Suppressor macrophage treated with lipopolysaccharide for 1 hour (primary cell): ENCODE measurements around the gene KMT2B.
"Not testable (repeated sequence)": the region's sequence is repeated elsewhere in the genome, so short reads cannot be mapped to it uniquely, and the experiment has no call there.

Experiments used
- DNase-seq, 3 donors: peaks; one replicate each; pipeline ENCODE4 v3.0.0-alpha.2; 2020 to 2022

KMT2B gene

GRCh38 chr19:35760711-35761349 is 43.0 kb downstream of the KMT2B start:
- DNase-seq = no peak

DNA sequence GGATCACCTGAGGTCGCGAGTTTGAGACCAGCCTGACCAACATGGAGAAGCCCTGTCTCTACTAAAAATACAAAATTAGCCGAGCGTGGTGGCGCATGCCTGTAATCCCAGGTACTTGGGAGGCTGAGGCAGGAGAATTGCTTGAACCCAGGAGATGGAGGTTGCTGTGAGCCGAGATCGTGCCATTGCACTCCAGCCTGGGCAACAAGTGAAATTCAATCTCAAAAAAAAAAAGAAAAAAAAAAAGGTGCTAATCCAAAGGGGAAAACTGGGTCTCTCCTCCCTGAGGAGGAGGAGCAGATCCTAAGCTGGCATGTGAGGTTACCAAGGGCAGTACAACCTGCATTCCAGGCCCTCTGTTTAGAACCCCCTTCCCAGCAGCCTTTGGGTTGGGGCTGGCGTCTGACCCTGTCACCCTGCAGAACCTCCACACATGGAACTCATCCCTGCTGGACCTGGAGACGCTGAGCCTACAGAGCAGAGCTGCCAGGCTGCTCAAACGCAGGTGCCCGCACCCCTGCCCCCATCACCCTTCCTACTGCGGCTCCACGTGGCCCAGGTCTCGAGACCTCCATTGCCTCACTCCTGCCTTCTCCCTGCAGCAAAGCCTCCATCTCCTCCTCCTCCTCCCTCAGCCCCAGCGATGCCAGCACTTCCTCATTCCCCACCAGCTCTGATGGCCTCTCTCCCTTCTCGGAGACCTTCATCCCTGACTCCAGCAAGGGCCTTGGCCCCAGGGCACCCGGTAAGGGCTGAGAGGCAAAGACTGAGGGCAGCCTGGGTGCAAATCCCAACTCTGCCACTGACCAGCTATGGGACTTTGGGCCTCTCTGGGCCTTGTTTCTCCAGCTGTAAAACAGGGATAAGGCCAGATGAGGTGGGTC is 46.9 kb downstream of the KMT2B start:
- no peak for DNase-seq

DNA sequence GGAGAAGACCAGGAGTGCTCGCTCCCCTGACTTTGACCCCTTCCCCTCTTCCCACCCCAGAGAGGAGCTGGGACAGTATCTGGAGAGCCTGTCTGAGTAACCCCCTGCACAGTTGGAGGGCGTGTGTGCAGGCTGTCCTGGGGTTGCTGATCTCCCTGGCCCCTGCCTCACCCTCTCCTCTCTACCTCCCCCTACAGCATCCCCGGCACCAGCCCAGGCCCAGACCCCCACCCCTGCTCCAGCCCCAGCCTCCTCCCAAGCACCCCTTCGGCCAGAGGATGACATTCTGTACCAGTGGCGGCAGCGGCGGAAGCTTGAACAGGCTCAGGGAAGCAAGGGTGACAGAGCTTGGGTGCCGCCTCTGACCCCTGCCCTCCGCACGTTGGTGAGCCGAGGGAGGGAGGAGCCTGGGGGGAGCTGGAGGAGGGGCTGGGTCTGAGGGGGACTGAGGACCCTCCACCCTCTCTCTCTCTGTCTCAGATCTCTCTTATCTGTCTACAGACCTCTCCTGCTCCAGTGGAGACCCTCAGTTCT is 48.8 kb downstream of the KMT2B start:
- DNase-seq = no peak

- DNase-seq = no peak
Measured at GRCh38 chr19:35767288-35768081, 49.7 kb downstream of the KMT2B start.

- DNase-seq = no peak
Measured at GRCh38 chr19:35768082-35768421, 50.2 kb downstream of the KMT2B start.

DNA sequence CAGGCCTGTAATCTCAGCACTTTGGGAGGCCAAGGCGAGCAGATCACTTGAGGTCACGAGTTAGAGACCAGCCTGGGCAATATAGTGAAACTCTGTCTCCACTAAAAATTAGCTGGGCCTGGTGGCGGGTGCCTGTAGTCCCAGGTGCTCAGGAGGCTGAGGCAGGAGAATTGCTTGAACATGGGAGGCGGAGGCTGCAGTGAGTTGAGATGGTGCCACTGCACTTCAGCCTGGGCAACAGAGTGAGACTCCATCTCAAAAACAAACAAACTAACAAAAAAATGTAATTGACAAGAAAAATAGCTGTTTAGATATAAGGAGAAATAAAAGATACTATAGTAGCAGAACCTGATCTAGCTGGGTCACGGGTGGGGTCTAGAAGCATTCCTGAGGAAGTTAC is 54.6 kb downstream of the KMT2B start:
- not testable (repeated sequence) for DNase-seq

DNA sequence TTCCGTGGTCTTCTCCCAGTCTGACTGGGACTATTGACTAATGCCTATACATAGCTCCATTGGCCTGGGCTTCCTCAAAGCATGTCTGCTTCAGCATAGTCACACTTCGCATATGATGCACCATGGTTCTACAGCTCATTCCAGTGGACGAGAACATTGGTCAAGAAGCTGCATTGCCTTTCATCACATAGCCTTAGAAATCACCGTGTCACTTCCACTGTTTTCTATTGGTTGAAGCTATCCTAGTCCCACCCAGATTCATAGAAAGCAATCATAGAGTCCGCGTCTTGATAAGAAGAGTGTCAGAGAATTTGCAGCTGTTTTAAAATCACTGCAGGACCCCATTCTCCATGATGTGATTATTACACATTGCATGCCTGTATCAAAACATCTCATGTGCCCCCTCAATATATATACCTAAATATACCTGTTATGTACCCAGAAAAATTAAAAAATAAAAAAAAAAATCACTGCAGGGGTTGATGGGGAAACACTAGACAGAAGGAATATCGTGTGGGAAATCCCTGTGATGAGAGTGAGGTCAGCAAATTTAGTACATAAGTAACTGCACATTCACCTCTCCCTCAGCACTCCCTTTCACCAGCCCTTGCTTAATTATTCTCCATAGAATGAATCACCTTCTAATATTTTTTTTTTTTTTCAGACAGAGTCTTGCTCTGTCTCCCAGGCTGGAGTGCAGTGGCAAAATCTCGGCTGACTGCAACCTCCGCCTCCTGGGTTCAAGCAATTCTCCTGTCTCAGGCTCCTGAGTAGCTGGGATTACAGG is 55.4 kb downstream of the KMT2B start:
- peak; percentile 55 to 75 (median 66) for DNase-seq

GRCh38 chr19:35774274-35775045 is 56.7 kb downstream of the KMT2B start:
- no peak for DNase-seq

GRCh38 chr19:35775046-35775297 is 57.2 kb downstream of the KMT2B start:
- no peak for DNase-seq

DNA sequence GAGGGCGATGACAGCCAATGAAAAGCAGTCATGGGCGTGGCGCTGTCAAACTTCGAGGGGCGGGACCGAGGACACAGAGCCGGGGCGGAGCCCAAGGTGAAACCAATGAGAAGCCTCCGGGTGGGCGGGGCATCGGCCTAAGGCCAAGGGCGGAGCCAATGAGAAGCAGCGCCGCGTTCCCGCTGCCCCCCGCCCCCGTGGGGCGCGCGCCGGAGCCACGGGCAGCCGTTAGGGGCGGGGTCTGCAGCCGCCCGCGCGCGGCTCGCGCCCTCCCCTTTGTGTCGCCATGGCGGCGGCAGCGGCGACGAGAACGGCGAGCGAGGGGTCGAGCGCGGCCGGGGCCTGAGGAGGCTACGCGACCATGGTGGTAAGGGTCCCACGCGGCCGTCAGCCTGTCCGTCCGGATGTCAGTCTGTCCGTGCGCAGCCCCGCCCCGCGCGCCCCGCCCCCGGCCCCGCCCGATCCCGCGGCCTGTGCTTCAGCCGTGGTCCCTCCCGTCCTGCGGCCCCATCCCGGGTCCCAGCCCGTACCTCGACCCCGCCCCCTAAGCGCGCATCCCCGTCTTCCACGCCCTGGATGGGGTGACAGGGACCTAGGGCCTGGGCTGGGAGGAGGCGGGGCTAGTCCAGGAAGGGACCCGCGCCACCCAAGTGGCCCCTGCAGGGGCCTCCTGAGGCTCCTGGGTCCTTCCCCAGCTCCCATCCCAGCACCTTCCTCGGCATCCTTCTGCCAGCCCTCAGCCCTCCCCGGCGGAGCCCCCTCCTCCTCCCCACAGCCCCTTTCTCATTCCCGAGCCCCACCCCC is 57.7 kb downstream of the KMT2B start, which contains the start of gene ARHGAP33:
TSS of gene ARHGAP33 (plus strand) at position 267 of the 804 bp plus-strand sequence. CDS start at position 362, 95 bp downstream.
- peak; percentile 100 for DNase-seq

DNA sequence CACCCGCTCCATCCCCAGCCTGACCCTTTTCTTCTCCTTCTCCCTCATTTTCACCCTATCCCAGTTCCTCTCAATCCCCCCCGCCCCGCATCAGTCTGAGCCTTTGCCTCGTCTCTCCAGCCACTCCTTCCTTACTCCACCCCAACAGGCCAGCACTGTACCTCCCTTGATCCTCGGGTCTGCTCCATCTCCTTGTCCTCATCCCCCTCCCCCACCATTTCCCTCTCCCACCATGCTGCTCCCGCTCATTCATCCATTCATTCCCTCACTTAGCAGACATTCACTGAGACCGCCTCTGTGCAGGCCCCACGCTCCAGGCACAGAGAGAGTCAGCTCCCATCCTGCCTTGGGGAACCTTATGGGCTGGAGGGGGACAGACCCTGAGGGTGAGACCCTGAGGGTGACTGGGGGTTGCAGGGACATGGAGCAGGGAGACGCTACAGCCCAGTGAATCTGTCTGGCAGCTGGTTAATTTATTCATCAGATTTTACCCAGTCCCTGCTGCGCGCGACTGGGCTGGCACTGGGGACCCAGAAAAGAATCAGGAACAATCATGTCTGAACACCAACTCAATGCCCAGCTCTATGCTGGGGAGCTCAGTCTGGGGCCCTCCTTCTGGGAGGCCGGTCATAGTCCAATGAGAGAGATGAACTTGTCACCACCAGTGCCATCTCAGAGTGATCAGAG is 58.4 kb downstream of the KMT2B start:
- DNase-seq = no peak

DNA sequence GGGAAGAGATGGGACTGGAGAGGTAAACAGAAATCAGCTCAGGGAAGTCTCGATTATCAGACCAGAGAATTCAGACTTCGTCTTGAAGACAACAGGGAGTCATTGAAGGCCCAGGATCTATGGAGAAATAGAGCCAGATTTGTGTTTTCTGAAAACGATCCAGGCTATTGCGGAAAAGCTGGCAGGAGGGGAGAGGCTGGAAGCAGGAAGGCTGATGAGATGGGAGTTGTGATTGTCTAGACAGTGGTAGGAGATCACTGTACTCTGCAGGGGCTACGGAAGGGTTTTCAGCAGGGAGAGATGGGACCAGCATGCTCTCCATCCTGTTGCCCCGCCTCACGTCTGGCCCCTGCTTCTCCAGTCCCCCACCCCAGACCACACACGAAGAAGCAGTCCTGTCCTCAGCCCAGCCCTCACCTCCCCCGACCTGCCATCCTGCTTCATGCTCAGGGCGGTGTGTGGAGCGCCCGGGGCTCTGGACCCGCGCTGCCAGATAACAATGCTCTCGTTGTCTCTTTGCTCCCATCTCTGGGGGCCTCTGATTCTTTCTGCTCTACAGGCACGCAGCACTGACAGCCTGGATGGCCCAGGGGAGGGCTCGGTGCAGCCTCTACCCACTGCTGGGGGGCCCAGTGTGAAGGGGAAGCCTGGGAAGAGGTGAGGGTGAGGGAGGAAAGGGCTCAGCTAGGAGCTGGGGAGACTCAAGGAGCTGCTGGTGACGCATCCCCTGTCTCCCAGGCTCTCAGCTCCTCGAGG is 59.5 kb downstream of the KMT2B start:
- DNase-seq = no peak

GRCh38 chr19:35777961-35778360 is 60.2 kb downstream of the KMT2B start:
- no peak for DNase-seq

DNA sequence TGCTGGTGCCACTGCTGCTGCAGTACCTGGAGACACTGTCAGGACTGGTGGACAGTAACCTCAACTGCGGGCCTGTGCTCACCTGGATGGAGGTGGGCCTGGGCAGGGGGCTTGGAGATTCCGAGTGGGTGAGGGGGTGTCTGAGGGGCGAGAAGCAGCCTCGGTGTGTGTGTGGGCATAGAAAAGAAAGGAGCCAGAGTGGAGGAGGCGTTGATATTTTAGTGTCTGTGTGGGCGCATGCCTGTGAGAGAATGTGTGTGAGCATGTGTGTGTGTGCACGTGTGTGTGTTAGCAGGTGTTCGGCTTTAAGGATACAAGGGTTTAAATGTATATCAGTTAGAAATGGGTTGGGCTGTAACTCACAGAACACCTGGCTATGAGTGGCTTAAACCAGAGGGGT is 61.2 kb downstream of the KMT2B start:
- no peak for DNase-seq

GRCh38 chr19:35780058-35780457 is 62.3 kb downstream of the KMT2B start:
- no peak for DNase-seq

DNA sequence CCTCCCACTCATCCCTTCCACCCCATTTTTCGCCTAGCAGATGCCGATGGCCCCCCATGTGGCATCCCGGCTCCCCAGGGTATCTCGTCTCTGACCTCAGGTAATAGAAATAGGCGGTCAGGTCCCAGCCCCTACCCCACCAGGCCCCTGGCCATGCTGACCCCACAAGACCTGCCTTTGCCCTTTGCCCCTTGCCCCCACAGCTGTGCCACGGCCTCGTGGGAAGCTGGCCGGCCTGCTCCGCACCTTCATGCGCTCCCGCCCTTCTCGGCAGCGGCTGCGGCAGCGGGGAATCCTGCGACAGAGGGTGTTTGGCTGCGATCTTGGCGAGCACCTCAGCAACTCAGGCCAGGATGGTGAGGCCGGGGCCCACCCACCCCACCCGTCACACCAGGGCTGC is 62.9 kb downstream of the KMT2B start:
- no peak for DNase-seq

- no peak for DNase-seq
Measured at GRCh38 chr19:35781650-35782049, 63.8 kb downstream of the KMT2B start.

DNA sequence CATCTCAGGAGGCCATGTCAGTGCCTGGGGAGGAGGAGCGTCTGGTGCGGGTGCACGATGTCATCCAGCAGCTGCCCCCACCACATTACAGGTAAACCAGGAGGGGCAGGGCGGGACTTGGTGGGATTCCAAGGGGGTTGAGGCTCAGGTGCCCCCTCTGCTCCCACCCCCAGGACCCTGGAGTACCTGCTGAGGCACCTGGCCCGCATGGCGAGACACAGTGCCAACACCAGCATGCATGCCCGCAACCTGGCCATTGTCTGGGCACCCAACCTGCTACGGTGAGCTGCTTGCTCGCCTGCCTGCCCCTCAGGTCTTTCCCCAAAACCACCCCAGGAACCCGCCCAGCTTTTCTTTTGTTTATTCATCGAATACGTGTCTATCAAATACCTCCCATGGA is 64.8 kb downstream of the KMT2B start:
- no peak for DNase-seq
